ENCODE measurements around the gene FRG1. TPM values are rescaled to one million over a fixed set of nuclear protein-coding genes. Genes with fewer than 3 reads are reported as not detected.
A peak's percentile ranks its signal among the peaks of the same experiment; 100 is the strongest.
"Not testable (repeated sequence)": the region's sequence is repeated elsewhere in the genome, so short reads cannot be mapped to it uniquely, and the experiment has no call there.

FRG1 gene
- total RNA-seq, 1 experiment from 2014 or later, result 65.7 TPM

- in situ Hi-C loops (cut with HindIII; ENCODE audit: low pct_unique_long_range_greater_than_20kb, low sequenced_read_pairs); DNase-seq (ENCODE audit: low read depth, low spot score): not testable (repeated sequence)
These were observed 39.6 kb downstream of the FRG1 start for GRCh38 chr4:189980292-189980691.

DNA sequence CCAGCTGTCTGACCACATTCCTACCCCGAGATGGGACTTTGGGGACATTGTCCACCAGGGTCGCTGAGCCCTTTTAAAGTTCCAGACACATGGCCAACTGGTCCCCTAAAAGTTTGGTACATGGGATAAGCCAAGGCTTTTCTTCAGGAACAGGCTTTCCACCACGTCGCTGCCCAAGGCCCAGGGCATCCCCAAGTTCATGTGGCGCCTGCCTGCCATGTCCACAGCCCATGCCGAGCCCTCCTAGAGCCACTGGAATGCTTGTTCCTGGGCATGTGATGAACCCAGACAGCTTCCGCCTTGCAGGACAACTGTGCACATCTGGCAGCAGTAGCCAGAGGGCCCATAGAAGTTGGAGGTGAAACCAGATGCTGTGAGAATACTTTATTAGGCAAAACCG, 41.3 kb downstream of the FRG1 start:
- in situ Hi-C loops (cut with HindIII; ENCODE audit: low pct_unique_long_range_greater_than_20kb, low sequenced_read_pairs), result no loop called here
- DNase-seq (ENCODE audit: low read depth, low spot score), result no peak

- in situ Hi-C loops (cut with HindIII; ENCODE audit: low pct_unique_long_range_greater_than_20kb, low sequenced_read_pairs); DNase-seq (ENCODE audit: low read depth, low spot score): not testable (repeated sequence)
These were observed 43.3 kb downstream of the FRG1 start for GRCh38 chr4:189983916-189984526.

- DNase-seq (ENCODE audit: low read depth, low spot score); in situ Hi-C loops (cut with HindIII; ENCODE audit: low pct_unique_long_range_greater_than_20kb, low sequenced_read_pairs): not testable (repeated sequence)
These were observed 44.0 kb downstream of the FRG1 start for GRCh38 chr4:189984661-189985060.

DNA sequence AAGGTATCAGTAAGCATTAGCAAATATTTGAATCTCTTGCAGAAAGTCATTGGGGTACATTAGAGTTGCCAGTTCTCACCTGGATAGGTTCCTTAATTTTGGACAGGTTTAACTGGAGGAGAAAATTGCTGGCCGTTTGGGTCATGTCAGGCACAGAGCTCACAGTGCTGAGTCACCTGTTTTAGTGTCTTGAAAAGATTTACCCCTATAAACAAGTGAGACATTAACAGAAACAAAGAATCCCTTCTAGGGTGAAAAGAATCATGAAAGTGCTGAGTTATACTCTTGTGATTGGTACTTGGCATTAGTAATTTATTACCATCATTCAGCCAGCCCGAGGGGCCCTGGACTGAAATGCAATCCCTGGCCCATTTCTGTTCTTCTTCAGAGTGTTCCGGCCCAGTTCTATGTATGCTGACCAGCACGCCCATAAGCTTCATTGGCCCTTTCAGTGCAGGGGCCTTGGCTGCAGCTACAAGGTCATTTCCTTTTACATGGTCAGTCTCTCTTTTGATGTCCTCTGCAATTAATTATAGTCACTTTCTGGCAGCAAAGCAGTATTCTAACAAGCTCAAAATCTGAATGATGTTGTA, 45.1 kb downstream of the FRG1 start:
- peak; percentile 49 for DNase-seq (ENCODE audit: low read depth, low spot score)
- in situ Hi-C loops (cut with HindIII; ENCODE audit: low pct_unique_long_range_greater_than_20kb, low sequenced_read_pairs), result not testable (repeated sequence)

DNA sequence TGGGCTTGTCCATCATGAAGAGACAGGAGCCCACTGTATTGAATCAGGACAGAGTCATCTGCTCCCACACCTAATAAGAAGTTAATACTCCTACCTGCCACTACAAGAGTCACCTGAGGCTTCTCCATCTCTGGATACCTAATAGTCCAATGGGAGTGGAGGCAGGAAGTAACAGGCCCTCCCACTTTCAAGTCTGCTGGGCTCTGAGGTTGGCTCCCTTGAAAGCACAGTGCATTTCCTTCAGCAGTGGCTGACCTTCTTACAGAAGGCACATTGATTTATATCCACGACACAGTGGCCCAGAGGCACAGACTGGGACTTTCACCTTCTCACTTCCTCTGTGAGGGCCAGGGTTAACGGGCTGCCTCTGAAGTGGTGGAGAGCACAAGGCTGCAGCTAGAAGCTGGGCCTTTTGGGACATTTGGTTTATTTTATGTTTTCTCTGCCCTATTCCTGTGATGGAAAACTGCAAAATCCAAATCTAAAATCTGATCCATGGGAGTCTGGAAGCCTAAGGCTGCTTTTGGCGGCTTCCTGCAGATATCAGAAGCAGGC, 48.3 kb downstream of the FRG1 start:
- peak; percentile 65 for DNase-seq (ENCODE audit: low read depth, low spot score)
- in situ Hi-C loops (cut with HindIII; ENCODE audit: low pct_unique_long_range_greater_than_20kb, low sequenced_read_pairs), result no loop called here

GRCh38 chr4:189989941-189990340, 49.3 kb downstream of the FRG1 start:
- in situ Hi-C loops (cut with HindIII; ENCODE audit: low pct_unique_long_range_greater_than_20kb, low sequenced_read_pairs); DNase-seq (ENCODE audit: low read depth, low spot score): not testable (repeated sequence)

Small RNA genes within 50 kb of the gene (small RNA-seq; reads per million reads assigned to genes)
- gene MLLT10P2, result 0 reads per million in 2 experiments

Other genes with a start within 250 kb of the FRG1 start
- gene FRG2, start 86.4 kb downstream of the FRG1 start, total RNA-seq (2014; rRNA removed; shearing (Covaris generic)), result 0.05 TPM in 1 of 2 replicates, not detected in the other
- gene DBET, start 123.6 kb downstream of the FRG1 start, total RNA-seq (2014; rRNA removed; shearing (Covaris generic)), result not detected in 2 replicates
- not detected in 2 replicates for gene DUX4, start 232.9 kb downstream of the FRG1 start, total RNA-seq (2014; rRNA removed; shearing (Covaris generic))